ENCODE data around the gene ADCY4.
"Not testable (repeated sequence)": the region's sequence is repeated elsewhere in the genome, so short reads cannot be mapped to it uniquely, and the experiment has no call there.

ADCY4 gene

DNA sequence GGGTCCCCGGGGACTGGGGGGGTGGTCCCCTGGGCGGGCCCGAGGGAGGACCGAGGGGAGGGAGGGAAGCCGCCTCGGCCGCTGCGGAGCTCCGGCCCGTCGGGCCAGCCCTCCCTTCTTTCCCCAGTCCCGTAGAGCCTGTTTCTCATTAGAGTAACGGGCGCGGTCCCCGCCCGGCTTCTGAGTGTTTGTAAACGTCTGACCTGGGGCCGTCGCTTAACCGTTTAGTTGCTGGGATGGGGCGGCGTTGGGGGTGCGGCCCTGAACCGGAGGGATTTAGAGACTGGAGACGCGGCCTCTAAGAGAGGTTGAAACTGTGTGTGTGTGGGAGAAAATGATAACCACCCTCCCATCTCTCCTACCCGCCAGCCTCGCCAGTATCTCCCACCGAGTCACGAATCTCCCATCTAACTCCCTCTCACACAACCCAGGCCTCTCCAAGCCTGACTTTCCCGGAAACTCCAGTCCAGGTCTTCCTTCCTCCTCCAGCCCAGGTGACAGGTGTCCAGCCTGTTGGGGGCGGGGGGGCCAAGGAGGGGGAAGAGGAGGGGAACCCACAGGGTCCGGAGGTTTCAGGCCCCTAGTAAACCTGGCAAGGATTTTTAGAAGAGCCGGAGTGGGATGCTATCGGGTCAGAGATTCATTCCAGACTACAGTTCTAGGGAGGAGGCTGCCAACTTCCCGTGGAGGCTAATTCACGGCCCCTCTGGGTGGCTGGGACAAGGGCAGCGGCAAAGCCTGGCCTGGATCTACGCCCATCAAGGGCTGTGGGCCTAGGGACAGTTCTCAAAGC is 32.0 kb upstream of the ADCY4 start:
- DNase-seq (ENCODE audit: low read depth, low spot score): peak; percentile 93

DNA sequence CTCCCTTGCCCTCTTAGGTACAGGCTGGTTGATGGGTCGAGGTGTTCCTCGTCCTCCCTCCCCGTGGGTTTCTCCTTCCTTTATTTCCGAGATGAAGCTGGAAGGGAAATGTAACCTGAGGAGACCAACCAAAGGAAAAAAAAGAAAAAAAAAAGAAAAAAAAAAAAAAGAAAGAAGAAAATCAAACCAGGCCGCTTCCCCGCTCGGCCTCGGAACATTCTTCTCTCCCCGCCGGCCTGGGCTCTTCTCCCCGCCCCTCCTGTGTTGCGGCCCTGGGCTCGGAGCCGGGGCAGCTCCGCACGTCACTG is 31.5 kb upstream of the ADCY4 start:
- DNase-seq (ENCODE audit: low read depth, low spot score): no peak

DNA sequence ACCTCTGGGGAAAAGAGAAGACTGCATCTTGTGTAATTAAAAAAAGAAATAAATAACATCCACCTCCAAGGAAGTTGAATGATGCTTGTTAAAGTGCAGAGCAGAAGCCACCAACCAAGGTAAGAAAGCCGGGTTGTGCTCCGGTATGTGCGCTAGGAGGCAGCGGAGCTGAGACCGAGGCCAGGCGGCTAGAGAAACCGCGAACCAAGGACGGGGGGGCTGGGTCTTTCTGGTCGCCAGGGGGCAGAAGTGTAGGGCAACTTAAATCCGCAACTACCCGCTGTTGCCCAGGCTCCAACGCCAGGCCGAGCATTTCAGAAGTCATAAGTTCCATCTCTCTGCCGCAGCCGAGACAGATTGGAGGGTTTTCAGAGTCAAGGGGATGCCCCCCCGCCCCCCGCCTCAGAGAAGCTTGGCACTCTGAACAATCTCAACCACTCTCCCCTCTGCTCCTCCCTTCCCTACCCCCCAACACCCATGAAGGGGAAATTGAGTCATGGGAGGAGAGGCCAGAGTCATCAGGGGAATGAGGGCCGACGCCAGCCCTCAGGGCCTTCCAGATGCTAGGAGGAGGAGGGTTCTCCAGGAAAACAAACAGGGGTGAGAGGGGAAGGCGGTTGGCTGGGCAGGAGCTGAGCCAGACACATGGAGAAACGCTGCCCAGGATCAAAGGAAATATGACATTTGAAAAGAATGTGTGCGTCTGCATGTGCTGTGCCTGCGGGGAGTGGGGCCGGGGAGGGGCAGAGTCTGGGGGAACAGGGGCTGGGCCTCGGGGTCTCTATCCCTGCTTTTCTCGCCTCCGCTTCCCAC is 30.9 kb upstream of the ADCY4 start:
- peak; percentile 96 for DNase-seq (ENCODE audit: low read depth, low spot score)

DNA sequence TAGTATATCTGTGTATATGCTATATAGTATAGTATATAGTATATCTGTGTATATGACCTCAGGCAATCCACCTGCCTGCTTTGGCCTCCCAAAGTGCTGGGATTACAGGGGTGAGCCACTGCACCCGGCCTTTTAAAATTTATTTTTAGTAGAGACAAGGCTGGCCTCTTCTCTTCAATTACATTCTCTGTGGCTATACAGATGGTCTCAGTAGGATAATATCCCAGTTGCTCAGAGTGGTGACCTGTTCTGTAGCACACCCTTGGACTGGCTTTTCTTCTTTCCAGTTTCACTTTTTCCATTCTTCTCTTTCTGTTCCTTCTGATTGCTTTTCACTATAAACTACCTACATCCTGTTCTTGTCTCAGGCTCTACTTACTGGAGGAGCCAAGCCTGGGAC is 30.0 kb upstream of the ADCY4 start:
- DNase-seq (ENCODE audit: low read depth, low spot score): no peak

DNA sequence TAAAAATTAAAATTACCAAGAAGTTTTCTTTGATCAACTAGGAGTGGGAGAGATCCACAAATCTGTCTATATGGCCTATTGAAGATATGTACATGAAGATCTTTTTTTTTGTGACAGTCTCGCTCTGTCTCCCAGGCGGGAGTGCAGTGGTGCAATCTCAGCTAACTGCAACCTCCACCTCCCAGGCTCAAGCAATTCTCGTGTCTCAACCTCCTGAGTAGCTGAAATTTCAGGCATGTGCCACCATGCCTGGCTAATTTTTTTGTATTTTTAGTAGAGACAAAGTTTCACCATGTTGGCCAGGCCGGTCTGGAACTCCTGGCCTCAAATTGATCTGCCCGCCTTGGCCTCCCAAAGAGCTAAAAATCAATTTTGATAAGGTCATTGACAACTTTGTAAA is 28.5 kb upstream of the ADCY4 start:
- DNase-seq (ENCODE audit: low read depth, low spot score): no peak

DNA sequence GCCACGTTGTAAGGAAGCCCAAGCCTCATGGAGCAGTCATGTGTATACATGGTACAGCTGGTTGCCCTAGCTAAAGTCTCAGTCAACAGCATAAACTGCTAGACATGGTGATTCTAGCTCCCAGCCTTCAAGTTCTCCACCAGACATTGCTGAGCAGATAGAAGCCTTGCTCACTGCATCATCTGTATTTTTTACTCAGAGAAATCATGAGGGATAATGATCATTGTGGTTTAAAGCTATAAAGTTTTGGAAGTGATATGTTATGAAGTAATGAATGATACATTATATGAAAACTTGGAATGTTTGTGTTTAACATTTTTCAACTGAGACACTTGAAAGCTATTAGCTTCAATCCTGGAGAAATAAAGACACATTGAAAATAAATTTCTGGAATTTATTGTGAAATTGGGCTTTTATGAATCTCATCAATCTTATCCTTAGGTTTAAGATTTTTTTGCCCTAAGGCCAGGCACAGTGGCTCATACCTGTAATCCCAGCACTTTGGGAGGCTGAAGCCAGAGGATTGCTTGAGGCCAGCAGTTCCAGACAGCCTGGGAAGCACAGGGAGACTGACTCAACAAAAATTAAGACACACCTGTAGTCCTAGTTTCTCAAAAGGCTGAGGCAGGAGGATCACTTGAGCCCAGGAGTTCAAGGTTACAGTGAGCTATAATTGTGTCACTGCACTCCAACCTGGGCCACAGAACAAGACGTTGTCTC is 27.5 kb upstream of the ADCY4 start:
- no peak for DNase-seq (ENCODE audit: low read depth, low spot score)

DNA sequence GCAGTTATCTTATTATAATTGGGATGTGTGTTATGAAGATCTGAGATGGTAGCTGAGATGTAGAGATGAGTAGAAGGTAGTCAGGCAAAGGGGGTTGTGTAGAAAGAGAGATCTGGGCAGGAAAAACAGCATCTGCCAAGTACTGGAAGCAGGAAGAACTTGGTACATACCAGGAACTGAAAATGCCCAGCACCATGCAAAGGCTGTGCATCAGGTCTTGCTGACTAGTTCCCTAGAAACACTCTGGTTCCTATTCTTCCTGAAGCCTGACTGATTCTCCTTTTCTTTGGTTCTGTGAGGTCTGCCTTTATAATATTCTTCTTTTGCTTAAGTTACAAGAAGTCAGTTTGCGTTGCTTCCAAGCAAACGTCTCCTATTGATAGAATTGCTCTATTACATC is 26.5 kb upstream of the ADCY4 start:
- DNase-seq (ENCODE audit: low read depth, low spot score): no peak

DNA sequence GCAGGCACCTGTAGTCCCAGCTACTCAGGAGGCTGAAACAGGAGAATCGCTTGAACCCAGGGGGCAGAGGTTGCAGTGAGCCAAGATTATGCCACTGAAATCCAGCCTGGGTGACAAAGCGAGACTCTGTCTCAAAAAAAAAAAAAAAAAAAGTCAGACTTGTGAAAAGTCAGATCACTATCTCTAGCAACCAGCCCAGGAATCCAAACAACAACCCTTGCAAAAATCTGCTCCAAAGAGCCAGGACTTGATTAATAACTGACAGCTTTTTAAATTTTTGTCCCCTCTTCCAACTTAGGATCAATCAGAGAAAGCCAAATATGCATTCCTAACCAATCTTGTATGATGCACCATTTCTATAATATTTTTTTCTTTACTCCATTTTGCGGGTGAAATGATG is 25.4 kb upstream of the ADCY4 start:
- no peak for DNase-seq (ENCODE audit: low read depth, low spot score)

DNA sequence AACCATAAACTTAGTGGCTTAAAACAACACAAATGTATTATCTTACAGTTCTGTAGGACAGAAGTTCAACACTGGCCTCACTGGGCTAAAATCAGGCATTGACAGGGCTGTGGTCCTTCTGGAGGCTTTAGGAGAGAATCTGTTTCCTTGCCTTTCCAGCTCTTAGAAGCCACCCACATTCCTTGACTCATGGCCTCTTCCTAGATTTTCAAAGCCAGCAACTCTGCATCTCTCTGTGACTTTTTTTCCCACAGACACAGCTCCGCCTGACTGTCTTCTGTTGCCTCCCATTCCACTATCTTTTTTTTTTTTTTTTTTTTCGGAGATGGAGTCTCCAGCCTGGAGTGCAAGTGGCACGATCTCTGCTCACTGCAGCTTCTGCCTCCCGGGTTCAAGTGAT is 21.3 kb upstream of the ADCY4 start:
- DNase-seq (ENCODE audit: low read depth, low spot score): no peak

DNA sequence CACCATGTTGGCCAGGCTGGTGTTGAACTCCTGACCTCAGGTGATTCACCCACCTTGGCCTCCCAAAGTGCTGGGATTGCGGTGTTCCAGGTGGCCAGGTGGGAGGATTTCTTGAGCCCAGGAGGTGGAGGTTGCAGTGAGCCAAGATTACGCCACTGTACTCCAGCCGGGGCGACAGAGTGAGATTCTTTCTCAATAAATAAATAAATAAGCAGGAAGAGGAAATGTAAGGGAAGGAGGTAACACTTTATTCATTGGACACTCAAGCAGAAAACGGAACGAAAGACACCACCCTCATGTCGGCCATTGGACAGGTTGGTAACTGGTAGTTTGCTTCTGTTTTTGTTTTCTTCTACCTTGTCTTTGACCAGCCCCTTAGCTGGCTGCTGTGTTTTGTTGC is 20.1 kb upstream of the ADCY4 start:
- DNase-seq (ENCODE audit: low read depth, low spot score): no peak

DNA sequence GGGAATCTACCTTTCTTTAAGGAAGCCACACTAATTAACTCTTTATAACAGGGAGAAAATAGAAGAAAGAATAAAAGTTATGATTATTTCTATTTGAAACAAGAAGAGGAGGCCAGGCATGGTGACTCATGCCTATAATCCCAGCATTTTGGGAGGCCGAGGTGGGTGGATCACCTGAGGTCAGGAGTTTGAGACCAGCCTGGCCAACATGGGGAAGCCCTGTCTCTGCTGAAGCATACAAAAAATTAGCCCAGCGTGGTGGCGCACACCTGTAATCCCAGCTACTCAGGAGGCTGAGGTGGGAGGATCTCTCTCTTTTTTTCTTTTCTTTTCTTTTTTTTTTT is 19.6 kb upstream of the ADCY4 start:
- not testable (repeated sequence) for DNase-seq (ENCODE audit: low read depth, low spot score)

DNA sequence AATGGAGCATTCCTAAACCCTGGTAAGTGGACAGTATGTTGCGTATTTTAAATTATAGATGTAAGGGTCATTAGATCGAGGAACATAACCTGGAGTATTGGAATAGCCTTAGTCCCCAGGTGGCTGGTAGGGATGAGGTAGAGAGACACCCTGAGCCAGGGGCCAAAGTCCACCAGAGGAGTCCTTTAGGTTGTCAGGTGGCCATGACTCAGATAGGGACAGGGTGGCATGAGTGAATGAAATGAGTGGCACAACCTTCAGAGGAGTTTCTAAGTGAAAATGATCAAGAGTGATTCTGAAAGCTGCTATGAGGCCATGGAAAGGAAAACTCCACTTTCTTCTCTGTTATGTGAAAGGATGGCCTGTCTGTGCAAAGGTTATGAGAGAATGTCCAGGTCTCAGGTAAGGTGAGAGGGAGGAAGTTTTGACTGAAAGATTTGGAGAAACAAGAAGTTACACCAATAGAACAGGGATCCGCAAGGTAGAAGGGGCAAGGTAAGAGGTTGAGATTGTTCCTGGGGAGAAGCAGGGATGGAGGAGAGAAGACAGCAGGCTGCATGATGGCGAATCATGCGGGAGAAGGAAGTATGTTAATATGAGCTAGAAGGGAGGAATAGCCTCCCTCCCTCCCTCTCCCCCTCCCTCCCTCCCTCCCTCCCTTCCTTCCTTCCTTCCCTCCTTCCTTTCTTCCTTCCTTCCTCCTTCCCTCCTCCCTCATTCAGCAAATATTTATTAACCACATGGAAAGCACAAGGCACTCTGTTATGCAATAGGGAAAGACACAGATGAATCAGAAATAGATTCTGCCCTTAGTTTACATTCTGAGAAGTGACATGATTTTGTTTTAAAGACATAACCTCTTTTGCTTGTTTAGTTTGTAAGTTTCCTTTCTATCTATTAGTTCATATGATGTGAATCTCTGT is 18.9 kb upstream of the ADCY4 start:
- DNase-seq (ENCODE audit: low read depth, low spot score): no peak

DNA sequence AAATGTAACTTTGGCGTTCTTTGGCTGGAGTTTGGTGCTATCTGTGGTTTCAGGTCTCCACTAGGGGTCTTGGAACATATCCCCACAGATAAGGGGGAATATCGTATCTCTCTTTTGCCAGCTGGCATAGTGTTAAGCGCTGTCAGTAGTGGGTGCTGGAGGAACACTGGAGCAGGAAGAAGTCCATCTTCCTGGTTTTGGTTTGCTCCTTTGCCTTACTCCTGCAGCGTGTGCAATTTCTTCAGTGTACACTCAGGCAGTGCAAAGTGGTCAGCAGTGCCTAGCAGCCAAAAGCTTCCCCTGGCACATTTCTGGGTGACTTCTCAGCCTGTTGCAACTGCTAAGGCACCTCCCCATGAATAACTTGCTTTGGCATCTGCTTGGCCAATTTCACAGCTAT is 16.6 kb upstream of the ADCY4 start:
- DNase-seq (ENCODE audit: low read depth, low spot score): no peak

DNA sequence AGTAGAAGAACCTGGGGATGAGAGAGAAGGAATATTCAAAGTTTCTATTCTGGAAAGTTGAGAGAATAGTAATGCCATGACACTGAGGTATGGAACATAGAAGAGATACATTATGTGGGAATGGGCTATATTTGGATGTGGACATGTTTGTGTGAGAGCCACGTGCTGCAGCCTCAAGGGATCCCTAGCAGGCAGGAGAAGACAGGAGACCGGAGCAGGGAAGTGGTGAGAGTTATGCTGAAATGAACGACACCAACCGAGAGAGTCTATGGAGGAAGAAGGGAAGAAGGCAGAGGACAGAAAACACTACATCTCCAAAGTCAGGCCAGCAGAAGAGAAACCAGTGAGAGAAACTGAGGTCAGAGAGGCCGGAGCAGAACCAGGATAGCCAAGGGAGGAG is 14.9 kb upstream of the ADCY4 start:
- DNase-seq (ENCODE audit: low read depth, low spot score): no peak

DNA sequence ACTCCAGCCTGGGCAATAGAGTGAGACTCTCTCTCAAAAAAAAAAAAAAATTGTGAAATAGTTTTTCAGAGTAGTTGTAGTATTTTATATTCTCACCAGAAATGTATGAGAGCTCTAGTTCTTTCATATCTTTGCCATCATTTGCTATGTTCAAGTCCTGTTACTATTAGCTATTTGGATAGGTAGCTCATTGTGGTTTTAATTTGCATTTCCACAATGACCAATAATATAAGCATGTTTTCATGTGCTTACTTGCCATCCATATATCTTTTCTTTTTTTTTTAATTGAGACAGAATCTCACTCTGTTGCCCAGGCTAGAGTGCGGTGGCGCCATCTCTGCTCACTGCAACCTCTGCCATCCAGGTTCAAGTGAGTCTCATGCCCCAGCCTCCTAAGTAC is 13.3 kb upstream of the ADCY4 start:
- no peak for DNase-seq (ENCODE audit: low read depth, low spot score)

DNA sequence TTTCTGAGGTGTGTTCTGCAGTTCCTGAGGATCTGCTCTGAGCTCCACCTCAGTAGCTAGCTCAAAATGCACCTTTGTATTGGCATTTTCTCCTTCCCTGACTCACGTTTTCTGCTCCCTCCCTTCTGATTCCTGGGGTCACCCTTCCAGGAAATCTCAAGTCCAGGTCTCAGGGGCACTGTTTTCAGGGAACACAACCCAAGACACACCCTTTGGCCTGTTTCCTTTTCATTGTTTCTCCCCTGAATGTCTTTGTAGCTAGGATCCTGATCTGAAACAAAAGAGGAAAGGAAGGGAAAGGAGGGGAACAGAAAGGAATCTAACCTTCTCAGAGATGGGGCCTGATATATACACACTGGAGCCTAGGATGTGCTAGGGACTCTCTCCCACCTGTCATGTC is 12.3 kb upstream of the ADCY4 start:
- DNase-seq (ENCODE audit: low read depth, low spot score): no peak

DNA sequence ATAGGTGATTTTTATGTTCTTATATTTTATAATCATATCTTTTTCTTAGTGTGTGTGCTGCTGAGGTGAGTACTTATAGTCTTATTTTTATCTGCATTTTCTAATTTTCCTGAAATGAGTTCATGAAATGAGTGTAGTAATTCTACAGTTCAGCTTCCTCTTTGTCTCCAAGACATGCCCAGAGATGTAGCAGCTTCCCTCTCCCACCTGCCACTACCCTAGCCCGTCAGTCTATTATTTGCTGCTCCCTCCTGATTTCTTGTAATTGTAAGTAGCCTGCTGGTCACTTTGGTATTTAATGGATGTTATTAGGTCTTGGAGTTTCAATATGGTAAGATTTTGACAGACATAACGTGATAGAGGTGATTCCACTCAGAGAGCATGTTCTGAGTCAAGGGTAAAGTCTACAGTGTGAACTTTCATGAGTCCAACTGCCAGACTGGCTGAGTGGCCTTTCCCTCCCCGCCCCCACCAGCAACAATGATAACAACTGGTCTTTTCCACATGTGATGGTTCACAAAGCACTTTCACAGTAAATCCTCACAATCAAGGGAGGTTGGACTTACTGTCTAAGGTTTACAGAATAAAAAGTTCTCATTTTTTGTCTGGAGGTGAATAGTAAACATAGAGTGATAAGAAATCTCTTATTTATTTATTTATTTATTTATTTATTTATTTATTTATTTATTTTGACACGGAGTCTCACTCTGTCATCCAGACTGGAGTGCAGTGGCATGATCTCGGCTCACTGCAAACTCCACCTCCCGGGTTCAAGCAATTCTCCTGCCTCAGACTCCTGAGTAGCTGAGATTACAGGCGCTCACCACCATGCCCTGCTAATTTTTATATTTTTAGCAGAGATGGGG is 9.2 kb upstream of the ADCY4 start:
- DNase-seq (ENCODE audit: low read depth, low spot score): no peak

DNA sequence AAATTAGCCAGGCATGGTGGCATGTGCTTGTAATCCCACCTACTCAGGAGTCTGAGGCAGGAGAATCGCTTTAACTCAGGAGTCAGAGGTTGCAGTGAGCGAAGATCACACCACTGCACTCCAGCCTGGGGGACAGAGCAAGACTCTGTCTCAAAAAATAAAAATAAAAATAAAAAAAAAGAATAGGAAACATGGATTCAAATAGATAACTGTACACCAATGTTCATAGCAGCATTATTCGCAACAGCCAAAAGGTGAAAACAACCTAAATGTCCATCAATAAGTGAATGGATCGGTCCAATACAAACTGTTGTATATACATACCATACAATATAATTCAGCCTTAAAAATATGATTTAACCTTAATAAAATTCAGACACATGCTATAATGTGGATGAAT is 8.0 kb upstream of the ADCY4 start:
- no peak for DNase-seq (ENCODE audit: low read depth, low spot score)

DNA sequence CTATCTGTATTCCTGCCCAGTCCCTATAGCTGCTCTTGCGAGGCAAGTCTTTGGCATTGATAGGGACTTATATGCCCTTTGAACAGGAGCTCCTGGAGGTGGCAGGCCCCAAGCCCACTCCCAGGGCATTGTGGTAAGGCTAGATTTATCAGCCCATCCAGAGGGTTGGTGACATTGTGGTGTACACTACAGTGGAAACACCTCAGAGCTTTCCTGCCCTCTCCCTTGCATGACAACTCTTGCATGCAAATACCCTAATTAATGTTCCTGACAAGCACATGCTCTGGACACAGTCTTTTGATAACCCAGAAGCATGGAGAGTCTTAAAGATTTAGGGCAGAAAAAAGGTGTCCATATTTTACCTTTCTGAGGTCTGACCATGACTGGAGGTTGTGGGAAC is 5.7 kb upstream of the ADCY4 start:
- no peak for DNase-seq (ENCODE audit: low read depth, low spot score)

DNA sequence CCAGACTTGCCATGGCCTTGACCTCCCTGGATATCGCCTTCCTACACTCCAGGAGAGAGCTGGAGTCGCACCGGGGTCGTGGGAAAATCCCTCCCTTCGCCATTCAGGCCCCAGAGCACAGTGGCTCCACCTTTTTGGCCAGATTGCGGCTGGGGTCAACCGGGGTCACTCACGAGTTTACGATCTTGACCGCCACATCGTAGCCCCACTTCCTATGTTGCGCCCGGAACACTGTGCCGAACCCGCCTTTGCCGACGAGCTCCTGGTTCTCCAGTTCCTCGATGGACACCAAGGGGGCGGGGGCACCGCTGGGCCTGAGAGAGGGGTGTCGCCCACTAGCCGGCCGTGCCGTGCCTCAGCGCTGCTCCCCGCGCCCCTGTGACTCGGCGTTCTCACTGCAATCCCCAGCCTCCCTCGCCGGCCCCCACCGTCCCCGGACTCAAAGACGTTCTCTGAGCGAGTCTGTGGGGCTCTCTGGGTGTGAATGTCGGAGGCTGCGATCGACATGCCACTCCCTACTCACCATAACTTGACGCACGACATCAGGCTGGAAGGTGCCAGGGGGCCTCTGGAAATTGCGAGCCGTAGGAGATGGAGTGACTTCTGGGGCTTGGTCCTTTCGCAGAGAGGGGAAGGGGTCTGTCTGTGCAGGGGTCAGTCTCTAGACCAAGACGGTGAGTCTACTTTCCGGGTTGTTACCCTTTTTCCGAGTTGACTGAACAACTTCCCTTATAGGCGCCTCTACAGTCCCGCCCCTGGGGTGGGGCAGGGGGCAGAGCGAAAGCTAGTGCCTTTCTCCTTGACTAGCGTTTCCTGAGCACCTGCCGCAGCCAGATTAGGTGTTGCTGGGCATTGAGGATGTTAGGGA is 4.6 kb upstream of the ADCY4 start, which contains the start of gene RIPK3:
TSS of gene RIPK3 (minus strand) at position 708 of the 868 bp plus-strand sequence. CDS start at position 543, 165 bp downstream.
- DNase-seq (ENCODE audit: low read depth, low spot score): no peak

Measured in astrocyte of the hippocampus (primary cell).